NOMO-1 treated with dmso at 0.1 percent for 144 hours (cell line): Measurements from ENCODE around the gene APBB2.
"Not testable (repeated sequence)": the region's sequence is repeated elsewhere in the genome, so short reads cannot be mapped to it uniquely, and the experiment has no call there.

ENCODE experiments used
- DNase-seq: peaks from one replicate; lab custom pipeline; 2025; ENCODE audit not compliant: unreplicated experiment; lab: John Stamatoyannopoulos, UW

Gene APBB2

GRCh38 chr4:40916880-40917279, 297.5 kb downstream of the APBB2 start:
- DNase-seq = peak; percentile 59

DNA sequence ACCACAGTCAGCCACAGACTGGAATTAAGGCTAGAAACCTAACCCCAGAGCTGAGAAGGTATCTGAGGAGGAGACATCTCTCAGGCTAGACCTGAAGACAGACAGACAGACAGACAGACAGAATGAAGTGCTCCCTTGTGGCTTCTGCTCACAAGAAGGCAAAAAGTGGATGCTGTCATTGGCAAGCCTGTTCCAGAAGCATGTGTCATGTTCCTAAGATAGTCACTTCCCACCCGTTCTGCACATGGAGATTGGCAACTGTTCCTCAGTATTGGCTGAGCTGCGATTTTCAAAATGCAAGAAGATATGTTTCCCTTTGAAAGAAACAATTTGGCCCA, 298.2 kb downstream of the APBB2 start:
- no peak for DNase-seq

GRCh38 chr4:40915318-40916217, 298.8 kb downstream of the APBB2 start:
- DNase-seq = no peak

DNA sequence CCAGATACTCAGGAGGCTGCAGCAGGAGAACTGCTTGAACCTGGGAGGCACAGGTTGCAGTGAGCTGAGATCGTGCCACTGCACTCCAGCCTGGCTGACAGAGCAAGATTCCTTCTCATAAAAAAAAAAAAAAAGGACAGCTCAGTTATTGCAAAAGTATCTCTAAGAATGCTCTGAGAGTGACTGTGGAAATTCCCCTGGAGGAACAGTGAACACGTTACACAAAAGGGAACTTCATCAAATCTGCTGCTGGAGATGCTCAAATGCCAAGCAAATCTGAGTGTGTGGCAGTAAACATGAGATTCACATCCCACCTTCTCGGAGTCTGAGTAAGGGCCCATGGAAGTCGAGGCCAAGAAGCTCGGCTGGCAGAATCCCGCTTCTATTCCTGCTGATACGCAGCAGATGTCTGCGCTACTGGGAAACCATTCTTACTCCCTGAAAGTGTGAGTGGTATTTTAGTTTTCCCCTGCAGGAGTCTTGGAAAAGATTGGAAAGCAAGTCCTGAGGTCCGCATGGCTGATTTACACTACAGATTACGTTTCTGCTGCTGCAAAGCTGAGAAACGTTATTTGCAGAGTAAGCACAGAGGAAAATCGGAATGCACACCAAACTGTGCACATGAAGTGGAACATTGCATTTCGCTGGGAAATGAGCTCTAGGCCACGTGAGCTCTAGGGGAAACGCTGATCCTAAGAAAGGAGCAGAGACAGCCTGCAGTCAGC, 301.7 kb downstream of the APBB2 start:
- DNase-seq = peak; percentile 14

DNA sequence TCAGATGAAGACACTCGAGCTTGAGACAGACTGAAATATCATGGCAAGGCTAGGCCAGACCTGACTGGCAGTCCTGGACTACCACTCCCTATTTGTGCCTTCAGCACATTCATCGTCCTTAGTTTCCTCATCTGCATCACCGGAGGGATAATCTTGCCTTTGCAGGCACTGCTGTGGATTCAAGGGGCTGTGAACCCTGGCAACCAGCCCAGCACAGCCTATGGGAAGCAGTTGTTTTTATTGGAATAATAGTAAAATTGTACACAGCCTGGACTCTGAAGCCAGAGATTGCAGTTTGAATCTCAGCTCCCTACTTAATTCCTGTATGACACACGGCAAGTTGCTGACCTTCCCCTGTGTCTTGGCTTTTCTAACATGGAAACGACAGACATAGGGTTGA, 303.6 kb downstream of the APBB2 start:
- DNase-seq = no peak

GRCh38 chr4:40909363-40909876, 304.9 kb downstream of the APBB2 start:
- DNase-seq = no peak

GRCh38 chr4:40908702-40909362, 305.5 kb downstream of the APBB2 start:
- DNase-seq = peak; percentile 58

- no peak for DNase-seq
Measured at GRCh38 chr4:40908297-40908696, 306.0 kb downstream of the APBB2 start.

DNA sequence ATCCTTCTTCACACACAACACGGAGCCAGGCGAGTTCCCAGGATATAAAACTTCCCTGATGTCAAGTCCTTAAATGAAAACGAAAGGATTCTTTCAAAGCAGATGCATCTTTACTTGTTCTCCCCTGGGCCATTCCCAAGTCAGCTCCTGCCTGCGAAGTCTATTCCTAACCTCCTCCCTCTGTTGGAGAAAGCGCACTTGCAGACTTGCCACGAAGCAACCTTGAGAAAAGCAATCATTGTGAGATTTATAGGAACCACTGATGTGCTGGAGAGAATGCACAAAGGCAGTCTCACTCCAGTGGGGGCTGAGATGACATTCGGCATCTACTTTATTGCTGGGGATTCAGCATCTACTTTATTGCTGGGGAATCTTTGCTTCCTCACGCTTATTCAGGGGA, 308.9 kb downstream of the APBB2 start:
- DNase-seq = no peak

- not testable (repeated sequence) for DNase-seq
Measured at GRCh38 chr4:40900531-40900930, 313.8 kb downstream of the APBB2 start.

DNA sequence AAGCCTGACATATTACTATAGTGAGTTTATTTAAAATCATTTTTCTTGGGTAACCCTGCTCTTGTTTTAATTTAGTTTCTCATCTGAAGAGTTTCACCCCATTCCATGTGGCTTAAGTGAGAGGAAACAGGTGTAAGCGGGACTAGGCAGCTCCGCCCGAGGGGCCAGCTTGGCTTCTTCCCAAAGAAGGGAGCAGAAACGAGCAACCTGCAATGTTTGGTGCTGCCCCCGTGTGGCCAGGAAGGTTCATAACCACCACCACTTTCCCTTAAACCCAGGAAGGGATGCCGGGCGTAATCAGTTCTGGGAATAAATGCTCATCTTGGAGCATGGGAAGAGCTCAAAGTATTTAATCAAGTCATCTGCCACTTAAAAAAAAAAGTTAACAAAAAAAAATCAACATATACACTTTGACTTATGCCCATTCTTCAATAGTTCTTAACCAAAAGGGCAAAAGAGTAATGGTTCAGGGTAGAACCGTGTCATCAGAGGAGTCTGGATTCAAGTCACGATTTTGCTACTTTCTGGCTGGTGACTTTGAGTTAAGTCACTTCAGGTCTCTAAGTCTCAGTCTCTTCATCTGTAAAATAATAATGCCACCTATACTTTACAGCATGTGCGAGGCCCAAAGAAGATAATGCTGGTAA, 316.7 kb downstream of the APBB2 start:
- peak; percentile 19 for DNase-seq

GRCh38 chr4:40890764-40891163, 323.6 kb downstream of the APBB2 start:
- DNase-seq = no peak

- no peak for DNase-seq
Measured at GRCh38 chr4:40890199-40890598, 324.1 kb downstream of the APBB2 start.

DNA sequence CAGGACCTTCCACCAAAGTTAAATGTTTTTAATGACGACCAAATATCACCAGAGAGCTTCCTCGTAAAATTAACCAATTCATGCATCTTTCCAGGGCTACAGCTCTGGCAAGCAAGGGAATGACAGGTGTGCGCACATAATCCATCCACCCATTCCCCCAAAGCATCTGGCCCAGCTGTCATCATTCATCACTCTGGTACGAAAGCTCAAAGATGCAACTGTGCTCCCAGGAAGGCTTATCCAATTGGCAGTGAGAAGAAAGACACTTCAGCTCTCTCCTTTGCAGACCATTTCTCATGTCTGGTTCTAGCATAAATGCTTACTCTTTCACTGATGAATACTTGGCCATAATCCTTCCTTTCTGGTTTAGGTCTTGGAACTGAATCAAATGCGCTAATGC, 325.4 kb downstream of the APBB2 start:
- no peak for DNase-seq

DNA sequence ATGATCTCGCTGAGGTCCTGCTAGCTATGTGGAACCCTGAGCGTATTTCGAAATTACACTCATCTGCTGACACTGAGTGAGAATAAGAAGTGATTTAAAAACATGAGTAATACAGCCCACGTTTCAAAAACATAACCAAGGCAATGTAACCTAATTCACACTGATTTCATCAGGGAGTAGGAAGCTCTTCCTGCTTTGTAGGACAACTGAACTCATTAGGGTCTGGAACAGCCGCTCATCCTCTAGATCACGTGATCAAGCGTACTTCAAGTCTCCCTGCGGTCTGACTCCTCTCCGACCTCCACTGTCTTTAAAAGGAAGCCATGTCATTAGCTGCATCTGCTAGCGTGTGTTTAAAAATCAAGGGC, 326.6 kb downstream of the APBB2 start:
- peak; percentile 26 for DNase-seq

DNA sequence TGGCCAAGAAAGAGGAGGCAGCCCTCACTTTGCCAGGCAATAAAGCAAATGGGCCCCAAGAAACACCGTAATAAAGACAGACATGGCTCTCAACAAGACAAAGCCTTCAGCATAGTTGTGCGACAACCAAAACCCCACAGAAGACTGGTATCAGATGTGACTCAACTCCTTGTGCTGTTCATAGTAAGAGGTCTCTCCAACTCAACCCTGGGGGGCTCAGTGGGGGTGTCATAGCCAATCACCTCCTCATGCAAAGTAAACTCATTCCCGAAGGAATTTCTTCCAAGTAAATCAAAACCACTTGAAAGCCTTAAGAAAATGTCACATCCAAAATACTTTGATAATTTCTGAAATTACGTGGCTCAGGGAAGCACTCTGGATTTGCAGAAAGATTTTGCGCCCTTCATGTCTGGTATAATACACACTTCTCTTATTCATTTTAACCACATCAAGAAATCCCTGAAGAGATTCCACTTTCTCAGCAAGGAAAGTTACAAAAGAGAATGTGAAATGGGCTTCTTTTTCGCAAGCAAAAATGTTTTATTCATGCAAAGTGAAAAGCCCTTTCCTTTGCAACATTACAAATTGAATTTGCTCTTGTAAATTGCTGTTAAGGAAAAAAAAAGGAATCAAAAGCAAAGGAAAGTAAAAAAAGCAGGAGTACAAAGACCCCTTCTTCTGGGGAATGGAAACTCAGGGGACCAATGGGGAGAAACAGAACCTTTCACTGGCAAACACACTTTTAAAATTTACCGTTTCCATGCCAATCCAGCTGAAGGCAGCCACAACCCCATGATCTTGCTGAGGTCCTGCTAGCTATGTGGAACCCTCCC, 327.2 kb downstream of the APBB2 start:
- DNase-seq = no peak

- no peak for DNase-seq
Measured at GRCh38 chr4:40881851-40882250, 332.5 kb downstream of the APBB2 start.

DNA sequence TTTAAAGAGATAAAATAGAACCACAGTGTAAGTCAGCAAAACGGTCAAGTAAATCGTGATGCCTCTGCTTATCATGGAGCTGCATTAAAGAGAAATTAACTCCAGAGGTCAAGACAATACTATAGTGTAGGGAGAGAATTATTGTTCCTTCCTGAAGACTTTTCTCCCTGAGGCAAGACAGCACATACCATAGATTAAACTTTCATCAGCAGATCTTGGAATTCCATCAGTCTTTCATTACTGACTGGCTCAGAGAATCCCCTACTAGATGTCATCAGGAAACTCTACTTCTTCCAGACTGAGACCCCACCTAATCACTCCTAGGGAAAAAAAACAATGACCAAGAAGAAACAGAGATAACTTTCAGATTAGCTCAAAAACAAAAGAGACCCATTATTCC, 333.2 kb downstream of the APBB2 start:
- DNase-seq = no peak

DNA sequence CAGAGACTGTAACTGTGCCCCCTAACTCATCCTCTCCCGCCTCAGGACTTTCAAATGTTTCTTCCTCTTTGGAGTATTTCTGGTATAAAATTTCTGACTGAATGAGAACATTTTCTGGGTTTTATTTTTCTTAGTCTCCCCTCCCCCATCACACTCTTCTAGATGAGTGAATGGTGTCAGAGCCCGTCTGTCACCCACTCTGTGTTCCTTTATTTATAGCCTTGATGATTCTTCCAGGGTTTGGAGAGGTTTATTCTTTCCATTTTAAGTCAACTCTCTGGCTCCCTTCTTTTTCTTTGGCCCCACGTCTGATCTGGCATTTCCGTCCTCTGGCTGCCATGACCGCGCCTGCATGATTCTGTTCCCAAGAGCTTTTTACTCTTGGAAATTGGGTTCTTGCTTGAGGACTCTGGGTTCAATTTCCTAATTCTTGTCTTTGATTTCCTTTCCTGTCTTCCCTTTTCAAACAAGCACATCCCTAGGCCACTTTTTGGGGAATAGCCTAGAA, 335.7 kb downstream of the APBB2 start:
- no peak for DNase-seq

- no peak for DNase-seq
Measured at GRCh38 chr4:40877081-40877480, 337.3 kb downstream of the APBB2 start.
